ENCODE measurements around the gene COPS9.

- TF ChIP-seq CTCF (IDR thresholded peaks at IDR 0.05; ENCODE audit: low read depth, low read length) (no peak), EZH2phosphoT487 (IDR thresholded peaks at IDR 0.05; ENCODE audit: low read depth) (no peak)
These were observed 6.2 kb upstream of the COPS9 start for GRCh38 chr2:240142256-240142775.
